GM12878 (cell line): ENCODE measurements around the gene PSMA7. TPM values are rescaled to one million over a fixed set of nuclear protein-coding genes. Genes with fewer than 3 reads are reported as not detected.

Experiments
- ATF2 ChIP-seq: IDR thresholded peaks from 2 replicates; pipeline ENCODE4 v1.6.1; 2012; ENCODE audit warnings: low read length, inconsistent platforms
- BCLAF1 ChIP-seq: fragments of 450-650 bp; IDR thresholded peaks from 2 replicates; pipeline ENCODE4 v1.6.1; 2017; ENCODE audit warnings: antibody characterized with exemption, mild to moderate bottlenecking, moderate library complexity
- CREM ChIP-seq: IDR thresholded peaks from 2 replicates; pipeline ENCODE4 v1.6.1; 2014; ENCODE audit warnings: antibody characterized with exemption, low read depth
- HDAC2 ChIP-seq: fragments of 200-600 bp; sonication (generic); IDR thresholded peaks from 2 replicates; pipeline ENCODE4 v1.6.1; 2017
- JUNB ChIP-seq: IDR thresholded peaks from 2 replicates; pipeline ENCODE4 v1.6.1; 2016; ENCODE audit warnings: antibody characterized with exemption, mild to moderate bottlenecking
- MLLT1 ChIP-seq: fragments of 450-650 bp; IDR thresholded peaks from 2 replicates; pipeline ENCODE4 v1.6.1; 2016; ENCODE audit warnings: mild to moderate bottlenecking
- NFYB ChIP-seq: IDR thresholded peaks from 2 replicates; pipeline ENCODE4 v1.6.1; 2011; ENCODE audit warnings: low read depth, mild to moderate bottlenecking, low read length, improper control_type of control experiment, moderate library complexity; ENCODE audit not compliant: insufficient read depth
- NR2C2 ChIP-seq: IDR thresholded peaks from 2 replicates; pipeline ENCODE4 v1.6.1; 2011; ENCODE audit warnings: borderline replicate concordance, low read depth; ENCODE audit not compliant: control insufficient read depth, insufficient read length
- NRF1 ChIP-seq: conservative IDR thresholded peaks from 2 replicates; pipeline ENCODE4 v1.6.1; 2011; ENCODE audit warnings: mild to moderate bottlenecking, low read depth, low read length, improper control_type of control experiment
- PKNOX1 ChIP-seq: fragments of 450-650 bp; IDR thresholded peaks from 2 replicates; pipeline ENCODE4 v1.6.1; 2016; ENCODE audit warnings: mild to moderate bottlenecking
- PRDM15 ChIP-seq: fragments of 450-650 bp; formaldehyde crosslinking; IDR thresholded peaks from 2 replicates; pipeline ENCODE4 v1.4.0; 2020; ENCODE audit warnings: mild to moderate bottlenecking, moderate library complexity
- RCOR1 ChIP-seq: conservative IDR thresholded peaks from 2 replicates; pipeline ENCODE4 v1.6.1; 2012; ENCODE audit warnings: low read depth, low read length, improper control_type of control experiment
- SMARCA5 ChIP-seq: fragments of 450-650 bp; IDR thresholded peaks from 2 replicates; pipeline ENCODE4 v1.6.1; 2017; ENCODE audit warnings: mild to moderate bottlenecking
- SRF ChIP-seq, 2 experiments: IDR thresholded peaks; 2 replicates each; pipeline ENCODE4 v1.6.1; 2011; ENCODE audit warnings: low read depth in 2 of 2, low read length in 2 of 2, mild to moderate bottlenecking in 1 of 2, moderate library complexity in 1 of 2
- STAT1 ChIP-seq: fragments of 450-650 bp; conservative IDR thresholded peaks from 2 replicates; pipeline ENCODE4 v1.6.1; 2014; ENCODE audit warnings: antibody characterized with exemption, mild to moderate bottlenecking
- STAT3 ChIP-seq: IDR thresholded peaks from 2 replicates; pipeline ENCODE4 v1.6.1; 2011; ENCODE audit warnings: low read depth, low read length, improper control_type of control experiment
- TAF1 ChIP-seq: IDR thresholded peaks from 2 replicates; pipeline ENCODE4 v1.6.1; 2011; ENCODE audit warnings: mild to moderate bottlenecking, low read depth, low read length, borderline replicate concordance
- TARDBP ChIP-seq: IDR thresholded peaks from 2 replicates; pipeline ENCODE4 v1.6.1; 2016; ENCODE audit warnings: borderline replicate concordance
- TCF7 ChIP-seq: IDR thresholded peaks from 2 replicates; pipeline ENCODE4 v1.6.1; 2014; ENCODE audit warnings: antibody characterized with exemption, borderline replicate concordance
- ZZZ3 ChIP-seq: IDR thresholded peaks from 2 replicates; pipeline ENCODE4 v1.6.1; 2011; ENCODE audit warnings: low read depth; ENCODE audit not compliant: control insufficient read depth, insufficient read length
- polyA plus RNA-seq, 11 experiments: library from polyadenylated mRNA; depleted of rRNA in 4 of 11; unstranded in 6 of 11; stranded (reverse) in 5 of 11; fragments of >200 nt; fragmentation: Nextera tagmentation in 4 of 11; fragmentation: Illumina TruSeq in 1 of 11; extraction: Ambion mirVana in 4 of 11; extraction: Trizol in 1 of 11; gene quantifications; 1 replicate in 1 of 11; 2 replicates in 10 of 11; pipeline versions ENCODE4 v1.2.1 to v1.2.3, GENCODE V29; 2011 to 2016; ENCODE audit warnings: inconsistent platforms in 2 of 11, missing spikeins in 2 of 11, low read depth in 1 of 11
- total RNA-seq, 4 experiments: library from RNA; depleted of rRNA in 3 of 4; stranded (reverse); fragments of >200 nt in 3 of 4; fragmentation: Illumina TruSeq in 1 of 4; extraction: Trizol in 1 of 4; gene quantifications; 2 replicates each; pipeline versions ENCODE4 v1.2.1 to v1.2.3, GENCODE V29; 2013 to 2021

The PSMA7 gene
- total and polyA plus RNA-seq, 10 of the 15 experiments (the other 5 are each of a cell fraction or from before 2014, with no cell fraction given): 216 to 857 (median 368) TPM

- TF ChIP-seq NR2C2 (no peak), TCF7 (no peak), SMARCA5 (no peak), ZZZ3 (no peak), TAF1 (peak; percentile 33; the same call in 1 of the 2 replicates), CREM (no peak), TARDBP (no peak), BCLAF1 (no peak), NRF1 (peak; percentile 53), NFYB (peak; percentile 78; the same call in 1 of the 2 replicates), STAT3 (no peak), RCOR1 (no peak), SRF (IDR thresholded peaks at IDR 0.05; ENCODE audit: low read depth in 2 of 2, low read length in 2 of 2) (peak; percentile 41 to 78; a peak in 3 of 4 replicates), MLLT1 (no peak), HDAC2 (no peak), PRDM15 (no peak), STAT1 (no peak), JUNB (no peak), ATF2 (no peak), PKNOX1 (no peak)
Measured at GRCh38 chr20:62121776-62122653, 21.2 kb downstream of the PSMA7 start, which contains the start of gene LSM14B (continued).
